Left lung (tissue), 10 donors: ENCODE data around the gene KRT83. TPM values are rescaled to one million over a fixed set of nuclear protein-coding genes. Genes with fewer than 3 reads are reported as not detected.

ENCODE experiments used
- ATAC-seq: fragments of 200-7000 bp; cut with Tn5 transposase; one replicate; pipeline ENCODE4 v1.9.1; 2020; ENCODE audit warnings: moderate library complexity
- DNase-seq, 4 donors: peaks; one replicate each; pipeline ENCODE4 v3.0.0-alpha.2; 2013 to 2020
- H3K27ac ChIP-seq, 2 donors: fragments of 200-600 bp; sonication (generic) in 1 of 2; one replicate each; pipeline versions ENCODE4 v1.5.0 to v1.8.0; 2020 to 2021
- H3K27me3 ChIP-seq, 2 donors: fragments of 200-600 bp; sonication (generic) in 1 of 2; one replicate each; pipeline versions ENCODE4 v1.5.0 to v1.8.0; 2020 to 2021
- H3K36me3 ChIP-seq, 2 donors: fragments of 200-600 bp; sonication (generic) in 1 of 2; one replicate each; pipeline versions ENCODE4 v1.5.0 to v1.8.0; 2020 to 2021
- H3K4me1 ChIP-seq, 2 donors: fragments of 200-600 bp; one replicate each; pipeline ENCODE4 v1.8.0; 2021
- H3K4me3 ChIP-seq, 2 donors: fragments of 200-600 bp; sonication (generic) in 1 of 2; one replicate each; pipeline versions ENCODE4 v1.5.0 to v1.8.0; 2020 to 2021; ENCODE audit warnings: mild to moderate bottlenecking in 1 of 2
- H3K9me3 ChIP-seq, 2 donors: fragments of 200-600 bp; sonication (generic) in 1 of 2; one replicate each; pipeline versions ENCODE4 v1.5.0 to v1.8.0; 2020 to 2021
- CTCF ChIP-seq, 2 donors: fragments of 200-600 bp; sonication (generic) in 1 of 2; IDR thresholded peaks; one replicate each; pipeline versions ENCODE4 v1.5.0 to v1.8.0; 2021; ENCODE audit warnings: antibody characterized with exemption in 2 of 2
- intact Hi-C, 2 donors: fragments of 100-400 bp; cut with DNase I; formaldehyde crosslinking; loops; one replicate each; pipeline versions ENCODE4 v1.11.2 to v1.14.2; 2022
- polyA plus RNA-seq, 6 donors: library from polyadenylated mRNA; unstranded; fragments of 120-200 nt; gene quantifications; one replicate each; pipeline ENCODE4 v1.2.1, GENCODE V29; 2013; ENCODE audit not compliant: insufficient read length in 6 of 6
- total RNA-seq, 2 donors: library from RNA; stranded (reverse); fragmentation: NEBNext Ultra II Directional; extraction: Animal tissue kit (Norgen Biotek cat#: 25700); gene quantifications; one replicate each; pipeline ENCODE4 v1.2.1, GENCODE V29; 2021
- donor health status: DM: no; HTN: yes; CAD: no.
- donor health status: DM: no; HTN: no; CAD: no.

Gene KRT83
- total and polyA plus RNA-seq, 8 donors = not detected

DNA sequence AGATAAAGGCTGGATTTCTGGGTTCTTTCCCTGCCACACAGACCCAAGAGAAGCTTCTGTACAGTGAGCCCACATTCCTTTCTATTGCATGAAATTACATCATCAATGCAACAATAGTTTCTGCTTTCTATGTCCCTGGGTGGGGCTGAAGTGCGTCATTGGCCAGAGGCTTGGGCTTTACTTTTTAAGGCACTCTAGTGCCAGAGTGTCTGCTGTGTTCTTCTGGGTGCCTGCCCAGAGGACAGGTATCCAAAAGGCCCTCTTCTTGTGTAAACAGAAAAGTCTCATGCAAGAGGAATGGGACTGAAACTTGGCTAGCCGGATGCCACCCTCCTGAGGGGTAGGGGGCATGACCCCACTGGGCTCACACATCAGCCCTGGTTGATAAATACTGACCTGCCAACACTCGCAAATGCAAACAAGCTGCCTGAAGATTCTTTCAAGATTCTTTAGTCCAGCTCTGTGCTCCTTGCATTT, 40.8 kb downstream of the KRT83 start:
- Histone ChIP-seq H3K36me3 (no peaks in the 10 kb centered on the region), H3K4me3 (no peak overlapping the region), H3K27me3 (peaks cover 0 to 25% of the 10 kb centered on the region in 2 donors), H3K4me1 (peaks cover 20 to 29% of the 10 kb centered on the region in 2 donors), H3K27ac (peak overlapping the region; percentile 75 to 81), H3K9me3 (no peaks in the 10 kb centered on the region)
- intact Hi-C loops = no loop called here
- ATAC-seq (peak; percentile 82), DNase-seq (peak in 2 of 4 donors; percentile 57 to 87)
- no peak for TF ChIP-seq CTCF (IDR thresholded peaks at IDR 0.05)

GRCh38 chr12:52279422-52280318, 41.5 kb downstream of the KRT83 start:
- H3K36me3 ChIP-seq = no peaks in the 10 kb centered on the region
- H3K9me3 ChIP-seq = no peaks in the 10 kb centered on the region
- ATAC-seq = no peak
- no peak overlapping the region for H3K4me3 ChIP-seq
- peaks cover 0 to 25% of the 10 kb centered on the region in 2 donors for H3K27me3 ChIP-seq
- DNase-seq = no peak
- intact Hi-C loops = no loop called here
- TF ChIP-seq CTCF (IDR thresholded peaks at IDR 0.05) = no peak
- H3K27ac ChIP-seq = peak overlapping the region; percentile 75 to 81
- peaks cover 20 to 29% of the 10 kb centered on the region in 2 donors for H3K4me1 ChIP-seq

DNA sequence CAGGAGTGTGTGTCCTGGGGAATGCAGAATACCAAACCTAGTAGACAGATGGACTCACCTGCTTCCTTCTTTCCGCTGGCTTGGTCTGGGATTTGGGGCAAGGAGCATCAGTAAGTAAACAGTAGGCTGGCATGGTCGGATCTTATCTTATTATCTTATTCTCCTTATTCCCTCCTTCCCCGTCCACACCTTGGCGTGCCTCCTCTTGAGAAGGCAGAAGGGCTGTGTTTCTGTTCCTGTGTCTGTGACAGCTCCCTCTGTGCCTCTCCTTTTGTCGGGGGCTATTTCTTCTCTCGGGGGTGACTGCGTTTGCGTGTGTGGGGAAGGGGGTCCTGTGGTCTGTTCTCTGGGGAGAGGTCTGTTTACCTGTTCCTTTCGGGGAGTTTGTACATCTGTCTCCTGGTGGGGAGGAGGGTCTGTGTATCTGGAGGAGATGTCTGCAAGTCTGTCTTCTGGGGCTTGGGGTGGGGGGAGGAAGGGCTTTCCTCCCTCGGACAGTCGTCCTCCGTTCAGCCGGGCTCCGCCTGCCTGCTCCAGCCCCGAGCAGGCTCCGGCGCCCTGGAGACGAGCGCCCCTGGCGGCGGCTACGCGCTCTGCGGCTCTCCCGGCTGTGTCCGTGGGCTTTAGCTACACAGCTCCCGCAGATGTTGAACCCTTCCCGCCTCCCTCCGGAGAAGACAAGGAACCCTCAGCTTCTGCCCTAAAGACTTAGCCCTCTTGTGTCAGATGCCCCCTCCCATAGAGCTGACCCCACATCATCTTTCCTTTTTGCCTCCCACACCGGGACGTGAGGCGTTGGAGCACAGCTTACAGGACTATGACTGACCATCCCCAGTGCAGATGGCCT, 42.4 kb downstream of the KRT83 start:
- no peaks in the 10 kb centered on the region for H3K36me3 ChIP-seq
- ATAC-seq (peak; percentile 86), DNase-seq (peak; percentile 61 to 96 (median 79))
- peaks cover 0 to 32% of the 10 kb centered on the region in 2 donors for H3K27me3 ChIP-seq
- peak overlapping the region in 1 of 2 donors; percentile 75 for H3K27ac ChIP-seq
- H3K4me3 ChIP-seq = no peak overlapping the region
- TF ChIP-seq CTCF (IDR thresholded peaks at IDR 0.05) = peak; percentile 96 to 97
- intact Hi-C loops = no loop called here
- H3K4me1 ChIP-seq = peaks cover 20 to 29% of the 10 kb centered on the region in 2 donors
- H3K9me3 ChIP-seq = no peaks in the 10 kb centered on the region

DNA sequence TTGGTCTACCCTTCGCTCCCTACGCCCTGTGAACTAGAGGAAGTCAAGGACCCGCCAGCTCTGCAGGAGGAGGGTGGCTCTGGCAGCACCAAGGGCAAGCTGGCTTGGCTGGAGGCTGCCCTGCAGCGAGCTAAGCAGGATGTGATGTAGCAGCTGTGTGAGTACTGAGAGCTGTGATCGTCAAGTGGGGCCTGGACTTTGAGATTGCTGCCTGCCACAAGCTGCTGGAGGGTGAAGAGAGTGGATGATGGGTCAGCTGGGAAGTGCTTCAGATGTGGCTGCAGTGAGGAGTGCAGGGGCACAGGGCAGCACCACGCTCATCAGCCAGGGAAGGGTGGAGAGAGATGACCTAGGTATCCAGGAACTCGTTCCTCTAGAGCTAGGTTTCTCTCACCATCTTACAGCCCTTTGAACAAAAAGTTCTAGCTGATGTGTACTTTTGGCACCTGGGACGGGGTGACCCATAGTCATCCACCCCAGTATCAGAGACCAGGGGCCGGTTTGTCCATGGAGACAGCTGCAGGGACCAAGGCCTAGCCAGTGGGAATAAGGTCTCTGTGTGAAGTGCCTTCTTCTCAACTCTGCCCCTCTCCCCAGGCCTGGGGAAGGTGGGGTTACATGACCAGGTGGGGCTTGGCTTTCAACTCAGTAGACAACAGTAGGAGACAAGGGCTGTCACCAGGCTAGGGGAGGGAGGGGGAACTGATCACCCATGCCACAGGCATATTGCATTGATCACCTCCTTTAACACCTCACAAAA, 43.5 kb downstream of the KRT83 start:
- no peaks in the 10 kb centered on the region for H3K9me3 ChIP-seq
- ATAC-seq = no peak
- no peak for TF ChIP-seq CTCF (IDR thresholded peaks at IDR 0.05)
- peaks cover 0 to 32% of the 10 kb centered on the region in 2 donors for H3K27me3 ChIP-seq
- DNase-seq = peak in 1 of 4 donors; percentile 38
- peaks cover 20 to 29% of the 10 kb centered on the region in 2 donors for H3K4me1 ChIP-seq
- no peak overlapping the region for H3K4me3 ChIP-seq
- H3K36me3 ChIP-seq = no peaks in the 10 kb centered on the region
- intact Hi-C loops = no loop called here
- no peak overlapping the region for H3K27ac ChIP-seq
